ENCODE measurements around the gene IWS1. TPM values are rescaled to one million over a fixed set of nuclear protein-coding genes. Genes with fewer than 3 reads are reported as not detected.

The IWS1 gene
- total RNA-seq, 2 experiments from 2014 or later, result 24.9 to 26.0 TPM

DNA sequence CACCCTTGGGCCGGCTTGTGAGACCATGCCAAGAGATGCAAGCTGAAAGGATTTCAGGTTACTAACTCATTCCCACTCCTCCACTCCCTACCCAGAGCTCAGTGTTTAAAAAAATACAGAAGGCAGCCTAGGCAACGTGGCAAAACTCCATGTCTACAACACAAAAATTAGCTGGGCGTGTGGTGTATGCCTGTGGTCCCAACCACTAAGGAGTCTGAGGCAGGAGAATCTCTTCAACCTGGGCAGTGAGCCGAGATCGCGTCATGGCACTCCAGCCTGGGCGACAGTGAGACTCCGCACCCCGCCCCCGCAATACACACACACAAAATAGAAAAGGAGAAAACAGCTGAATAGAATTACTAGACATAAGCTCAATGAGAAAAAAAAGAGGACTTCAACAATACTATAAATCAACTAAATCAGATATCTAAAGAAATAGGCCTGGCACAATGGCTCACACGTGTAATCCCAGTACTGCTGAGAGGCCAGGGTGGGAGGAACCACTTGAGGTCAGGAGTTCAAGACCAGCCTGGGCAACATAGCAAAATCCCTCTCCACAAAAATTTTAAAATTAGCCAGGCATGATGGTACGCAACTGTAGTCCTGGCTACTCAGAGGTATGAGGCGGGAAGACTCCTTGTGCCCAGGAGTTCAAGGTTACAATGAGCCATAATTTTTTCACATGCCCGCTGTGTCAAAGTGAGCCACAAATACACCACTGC is 10.1 kb downstream of the IWS1 start:
- Mint-ChIP-seq H3K27me3 (no peaks in the 10 kb centered on the region), H3K9me3 (no peaks in the 10 kb centered on the region), H3K27ac (no peak overlapping the region), H3K4me3 (peak overlapping the region; percentile 20), H3K4me1 (ENCODE audit: low read depth) (peaks cover 83% of the 10 kb centered on the region), H3K36me3 (ENCODE audit: low read depth) (peaks cover 88% of the 10 kb centered on the region)
- ChIA-PET POLR2A (no interaction called here), CTCF (no interaction called here)
- H3K27me3 ChIP-seq (ENCODE audit: control insufficient read depth in 1 of 2, insufficient read depth in 2 of 2, low read length in 2 of 2), result no peaks in the 10 kb centered on the region
- no peak overlapping the region for H3K4me3 ChIP-seq (ENCODE audit: low read length)
- ATAC-seq (ENCODE audit: poor library complexity) (no peak), DNase-seq (no peak)
- H3K27ac ChIP-seq (ENCODE audit: low read depth in 1 of 2, low read length in 2 of 2), result no peak overlapping the region
- H3K36me3 ChIP-seq (ENCODE audit: insufficient read depth, low read length), result peaks cover 53% of the 10 kb centered on the region
- intact Hi-C loops (cut with DNase I, micrococcal nuclease), result no loop called here
- no peaks in the 10 kb centered on the region for H3K9me3 ChIP-seq (ENCODE audit: control insufficient read depth in 1 of 2, insufficient read depth in 1 of 2, low read length in 2 of 2)
- H3K4me1 ChIP-seq (ENCODE audit: insufficient read depth, low read length), result peaks cover 40% of the 10 kb centered on the region
- TF ChIP-seq, protein P1, sequence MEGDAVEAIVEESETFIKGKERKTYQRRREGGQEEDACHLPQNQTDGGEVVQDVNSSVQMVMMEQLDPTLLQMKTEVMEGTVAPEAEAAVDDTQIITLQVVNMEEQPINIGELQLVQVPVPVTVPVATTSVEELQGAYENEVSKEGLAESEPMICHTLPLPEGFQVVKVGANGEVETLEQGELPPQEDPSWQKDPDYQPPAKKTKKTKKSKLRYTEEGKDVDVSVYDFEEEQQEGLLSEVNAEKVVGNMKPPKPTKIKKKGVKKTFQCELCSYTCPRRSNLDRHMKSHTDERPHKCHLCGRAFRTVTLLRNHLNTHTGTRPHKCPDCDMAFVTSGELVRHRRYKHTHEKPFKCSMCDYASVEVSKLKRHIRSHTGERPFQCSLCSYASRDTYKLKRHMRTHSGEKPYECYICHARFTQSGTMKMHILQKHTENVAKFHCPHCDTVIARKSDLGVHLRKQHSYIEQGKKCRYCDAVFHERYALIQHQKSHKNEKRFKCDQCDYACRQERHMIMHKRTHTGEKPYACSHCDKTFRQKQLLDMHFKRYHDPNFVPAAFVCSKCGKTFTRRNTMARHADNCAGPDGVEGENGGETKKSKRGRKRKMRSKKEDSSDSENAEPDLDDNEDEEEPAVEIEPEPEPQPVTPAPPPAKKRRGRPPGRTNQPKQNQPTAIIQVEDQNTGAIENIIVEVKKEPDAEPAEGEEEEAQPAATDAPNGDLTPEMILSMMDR (IDR thresholded peaks at IDR 0.05), result no peak

DNA sequence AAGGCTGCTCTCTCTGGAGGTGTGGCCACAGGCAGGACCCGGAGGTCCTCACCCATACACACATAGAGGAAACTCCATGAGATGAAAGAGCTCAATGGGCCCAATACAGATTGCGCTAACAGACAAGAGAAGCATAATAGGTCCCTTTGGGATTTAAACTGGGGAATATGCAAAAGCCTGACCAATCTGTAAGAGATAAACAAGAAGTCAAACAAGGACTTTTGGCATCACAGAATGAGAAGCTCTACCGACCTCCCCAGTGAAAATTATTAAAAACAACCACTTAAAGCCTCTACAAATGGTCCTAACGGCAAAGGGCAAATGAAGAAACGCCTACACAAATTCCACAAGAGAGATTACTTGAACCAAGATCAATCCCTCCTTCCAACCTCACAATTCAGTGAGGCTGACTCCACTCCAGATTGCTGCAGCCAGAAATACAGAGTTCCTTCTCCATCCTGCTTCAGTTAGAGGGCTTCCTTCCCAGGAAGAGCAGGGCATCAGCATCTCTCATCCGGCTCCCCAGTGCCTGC is 10.8 kb downstream of the IWS1 start:
- no peak for DNase-seq
- peaks cover 87% of the 10 kb centered on the region for H3K4me1 Mint-ChIP-seq (ENCODE audit: low read depth)
- no peak overlapping the region for H3K4me3 Mint-ChIP-seq
- H3K27me3 ChIP-seq (ENCODE audit: control insufficient read depth in 1 of 2, insufficient read depth in 2 of 2, low read length in 2 of 2), result no peaks in the 10 kb centered on the region
- ATAC-seq (ENCODE audit: poor library complexity), result no peak
- H3K27ac ChIP-seq (ENCODE audit: low read depth in 1 of 2, low read length in 2 of 2), result no peak overlapping the region
- ChIA-PET CTCF (no interaction called here), POLR2A (no interaction called here)
- no peaks in the 10 kb centered on the region for H3K27me3 Mint-ChIP-seq
- H3K4me3 ChIP-seq (ENCODE audit: low read length), result no peak overlapping the region
- no peaks in the 10 kb centered on the region for H3K9me3 Mint-ChIP-seq
- H3K36me3 ChIP-seq (ENCODE audit: insufficient read depth, low read length), result peaks cover 49% of the 10 kb centered on the region
- TF ChIP-seq, protein P1 (IDR thresholded peaks at IDR 0.05), result no peak
- peak overlapping the region; percentile 58 for H3K27ac Mint-ChIP-seq
- intact Hi-C loops (cut with DNase I, micrococcal nuclease), result no loop called here
- peaks cover 40% of the 10 kb centered on the region for H3K4me1 ChIP-seq (ENCODE audit: insufficient read depth, low read length)
- peaks cover 87% of the 10 kb centered on the region for H3K36me3 Mint-ChIP-seq (ENCODE audit: low read depth)
- no peaks in the 10 kb centered on the region for H3K9me3 ChIP-seq (ENCODE audit: control insufficient read depth in 1 of 2, insufficient read depth in 1 of 2, low read length in 2 of 2)

DNA sequence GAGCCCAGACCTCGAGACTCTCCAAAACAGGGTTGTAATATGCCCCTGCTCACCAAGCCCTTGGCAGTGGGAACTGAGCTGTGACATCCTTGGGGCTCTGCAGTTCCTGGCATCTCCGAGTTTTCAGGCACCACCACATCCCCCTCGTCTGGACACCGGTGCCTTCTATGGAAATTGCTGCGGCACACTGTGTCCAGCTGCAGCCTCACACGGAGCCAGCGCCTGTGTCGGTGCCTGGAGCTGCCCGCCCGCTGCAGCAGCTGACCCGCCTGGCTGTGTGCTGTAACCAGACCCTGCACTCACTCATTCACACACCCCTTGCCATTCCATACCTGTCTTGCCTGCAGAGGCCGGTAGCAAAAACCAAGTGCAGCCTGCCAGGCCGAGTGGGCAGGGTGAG is 11.8 kb downstream of the IWS1 start:
- Mint-ChIP-seq H3K9me3 (no peaks in the 10 kb centered on the region), H3K4me3 (no peak overlapping the region), H3K36me3 (ENCODE audit: low read depth) (peaks cover 85% of the 10 kb centered on the region), H3K27me3 (no peaks in the 10 kb centered on the region), H3K27ac (no peak overlapping the region), H3K4me1 (ENCODE audit: low read depth) (peaks cover 88% of the 10 kb centered on the region)
- TF ChIP-seq, protein P1 (IDR thresholded peaks at IDR 0.05), result no peak
- Histone ChIP-seq H3K9me3 (ENCODE audit: control insufficient read depth in 1 of 2, insufficient read depth in 1 of 2, low read length in 2 of 2) (no peaks in the 10 kb centered on the region), H3K4me1 (ENCODE audit: insufficient read depth, low read length) (peaks cover 40% of the 10 kb centered on the region), H3K36me3 (ENCODE audit: insufficient read depth, low read length) (peaks cover 43% of the 10 kb centered on the region), H3K27ac (ENCODE audit: low read depth in 1 of 2, low read length in 2 of 2) (no peak overlapping the region), H3K27me3 (ENCODE audit: control insufficient read depth in 1 of 2, insufficient read depth in 2 of 2, low read length in 2 of 2) (no peaks in the 10 kb centered on the region), H3K4me3 (ENCODE audit: low read length) (no peak overlapping the region)
- intact Hi-C loops (cut with DNase I, micrococcal nuclease), result no loop called here
- DNase-seq (no peak), ATAC-seq (ENCODE audit: poor library complexity) (no peak)
- POLR2A ChIA-PET, result no interaction called here
- CTCF ChIA-PET, result no interaction called here

Measured in CD4-positive, alpha-beta T cell (primary cell).